GM19238 (cell line): ENCODE results near the gene DAND5.

Experiments used
- DNase-seq: peaks from one replicate; pipeline ENCODE4 v3.0.0; 2011; ENCODE audit warnings: low spot score; ENCODE audit not compliant: insufficient read length

The DAND5 gene, protein sequence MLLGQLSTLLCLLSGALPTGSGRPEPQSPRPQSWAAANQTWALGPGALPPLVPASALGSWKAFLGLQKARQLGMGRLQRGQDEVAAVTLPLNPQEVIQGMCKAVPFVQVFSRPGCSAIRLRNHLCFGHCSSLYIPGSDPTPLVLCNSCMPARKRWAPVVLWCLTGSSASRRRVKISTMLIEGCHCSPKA

DNA sequence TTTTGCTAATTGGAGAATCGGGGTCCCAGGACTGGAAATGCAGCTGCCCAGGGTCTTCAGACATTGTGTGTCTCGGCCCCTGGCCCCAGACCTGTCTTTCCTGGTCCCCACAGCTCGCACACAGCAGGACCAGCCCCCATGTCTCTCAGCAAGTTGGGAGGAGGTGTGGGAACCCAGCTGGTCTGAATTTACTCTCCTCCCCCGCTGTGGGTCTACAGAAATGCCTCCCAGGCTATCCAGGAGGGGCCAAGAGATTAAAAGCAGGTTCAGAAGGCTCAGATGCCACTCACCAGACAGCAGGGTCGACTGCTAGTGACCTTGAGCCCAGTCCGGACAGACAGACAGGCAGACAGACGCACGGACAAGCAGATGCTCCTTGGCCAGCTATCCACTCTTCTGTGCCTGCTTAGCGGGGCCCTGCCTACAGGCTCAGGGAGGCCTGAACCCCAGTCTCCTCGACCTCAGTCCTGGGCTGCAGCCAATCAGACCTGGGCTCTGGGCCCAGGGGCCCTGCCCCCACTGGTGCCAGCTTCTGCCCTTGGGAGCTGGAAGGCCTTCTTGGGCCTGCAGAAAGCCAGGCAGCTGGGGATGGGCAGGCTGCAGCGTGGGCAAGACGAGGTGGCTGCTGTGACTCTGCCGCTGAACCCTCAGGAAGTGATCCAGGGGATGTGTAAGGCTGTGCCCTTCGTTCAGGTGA lies at the start of gene DAND5:
DAND5 (plus strand) TSS at position 285 of the 697 bp plus-strand sequence; CDS start at position 370, 85 bp downstream.
- no peak for DNase-seq

DNA sequence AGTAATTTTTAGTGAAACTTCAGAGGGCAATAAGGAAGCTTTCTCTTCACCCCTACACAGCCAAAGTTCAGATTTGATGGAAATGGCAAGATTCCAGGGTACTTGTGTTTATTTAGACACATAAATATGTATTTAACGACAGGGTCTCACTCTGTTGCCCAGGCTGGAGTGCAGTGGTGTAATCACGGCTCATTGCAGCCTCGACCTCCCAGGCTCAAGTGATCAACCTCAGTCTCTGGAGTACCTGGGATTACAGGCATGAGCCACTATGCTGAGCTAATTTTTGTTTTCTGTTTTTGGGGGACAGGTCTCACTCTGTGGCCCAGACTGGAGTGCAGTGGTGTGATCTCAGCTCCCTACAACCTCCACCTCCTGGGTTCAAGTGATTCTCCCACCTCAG lies 48.3 kb upstream of the DAND5 start:
- DNase-seq: no peak

DNA sequence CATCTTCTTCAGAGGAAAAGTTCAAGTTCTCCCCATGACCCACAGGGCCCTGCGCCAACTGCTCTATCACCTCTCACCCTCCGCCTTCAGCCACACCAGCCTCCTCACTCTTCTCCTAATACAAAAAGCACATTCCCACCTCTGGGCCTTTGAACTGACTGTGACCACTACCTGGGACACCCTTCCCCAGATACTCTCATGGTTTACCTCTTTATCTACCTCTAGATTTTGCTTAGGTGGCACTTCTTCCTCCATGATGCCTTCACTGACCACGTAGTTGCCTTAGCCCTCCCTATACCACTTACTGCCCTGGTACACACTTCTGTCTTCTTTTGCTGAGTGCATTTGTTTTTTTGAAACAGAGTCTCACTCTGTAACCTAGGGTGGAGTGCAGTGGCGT lies 46.4 kb upstream of the DAND5 start:
- DNase-seq: no peak

DNA sequence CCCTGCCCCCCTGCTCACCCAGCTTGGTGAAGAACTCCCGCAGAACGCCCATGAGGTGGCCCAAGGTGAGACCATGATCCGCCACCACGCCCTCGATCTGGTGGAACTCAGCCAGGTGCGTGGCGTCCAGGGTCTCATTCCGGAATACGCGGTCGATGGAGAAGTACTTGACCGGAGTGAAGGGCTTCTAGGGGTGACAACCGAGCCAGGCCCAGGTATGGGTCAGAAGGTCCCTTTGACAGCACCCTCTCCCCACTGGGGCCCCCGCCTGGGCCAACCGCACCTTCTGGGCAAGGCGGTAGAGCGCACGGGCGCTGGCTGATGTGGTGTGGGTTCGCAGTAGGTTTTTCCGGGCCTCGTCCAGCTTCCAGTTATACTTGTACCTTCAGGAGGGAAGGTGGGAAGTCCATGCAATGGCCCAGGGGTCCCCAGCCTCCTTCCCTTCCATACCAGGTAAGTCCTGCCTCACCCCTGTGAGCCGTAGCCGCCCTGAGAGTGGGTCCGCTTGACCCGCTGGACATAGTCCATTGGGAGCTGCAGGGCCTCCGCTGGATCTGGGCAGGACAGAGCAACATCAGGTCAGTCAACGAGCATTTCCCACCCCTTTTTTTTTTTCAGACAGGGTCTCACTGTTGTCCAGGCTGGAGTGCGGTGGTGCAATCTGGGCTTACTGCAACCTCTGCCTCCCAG lies 44.6 kb upstream of the DAND5 start:
- no peak for DNase-seq

DNA sequence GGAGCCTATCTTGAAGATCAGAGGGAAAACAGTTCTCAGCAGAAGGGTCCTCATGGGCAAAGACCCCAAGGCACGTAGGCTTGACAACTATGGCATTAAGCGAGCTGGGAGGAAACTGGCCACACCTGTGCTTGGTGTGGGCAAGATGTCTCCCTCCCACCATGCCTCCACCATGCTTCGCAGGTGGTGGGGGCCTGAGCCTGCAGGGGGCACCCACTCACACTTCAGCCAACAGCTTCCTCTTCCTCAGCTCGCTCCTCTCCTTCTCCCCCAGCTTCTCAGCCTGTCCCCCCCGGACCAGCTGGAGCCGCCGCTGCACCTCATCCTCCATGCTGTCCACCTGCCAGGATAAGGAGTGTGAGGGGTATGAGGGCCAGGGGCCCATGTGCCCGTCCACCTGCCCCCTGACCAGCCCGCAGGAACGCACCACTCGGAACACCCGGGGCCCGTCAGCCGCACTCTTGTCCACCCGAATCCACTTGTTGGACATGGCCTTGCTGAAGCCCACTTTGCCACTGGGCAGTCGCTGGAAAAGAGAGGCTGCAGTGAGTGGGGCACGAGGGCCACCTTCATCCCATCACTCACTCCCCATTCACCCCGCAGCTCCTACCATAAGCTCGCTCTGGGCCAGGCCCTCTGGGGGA lies 39.3 kb upstream of the DAND5 start:
- DNase-seq: no peak

DNA sequence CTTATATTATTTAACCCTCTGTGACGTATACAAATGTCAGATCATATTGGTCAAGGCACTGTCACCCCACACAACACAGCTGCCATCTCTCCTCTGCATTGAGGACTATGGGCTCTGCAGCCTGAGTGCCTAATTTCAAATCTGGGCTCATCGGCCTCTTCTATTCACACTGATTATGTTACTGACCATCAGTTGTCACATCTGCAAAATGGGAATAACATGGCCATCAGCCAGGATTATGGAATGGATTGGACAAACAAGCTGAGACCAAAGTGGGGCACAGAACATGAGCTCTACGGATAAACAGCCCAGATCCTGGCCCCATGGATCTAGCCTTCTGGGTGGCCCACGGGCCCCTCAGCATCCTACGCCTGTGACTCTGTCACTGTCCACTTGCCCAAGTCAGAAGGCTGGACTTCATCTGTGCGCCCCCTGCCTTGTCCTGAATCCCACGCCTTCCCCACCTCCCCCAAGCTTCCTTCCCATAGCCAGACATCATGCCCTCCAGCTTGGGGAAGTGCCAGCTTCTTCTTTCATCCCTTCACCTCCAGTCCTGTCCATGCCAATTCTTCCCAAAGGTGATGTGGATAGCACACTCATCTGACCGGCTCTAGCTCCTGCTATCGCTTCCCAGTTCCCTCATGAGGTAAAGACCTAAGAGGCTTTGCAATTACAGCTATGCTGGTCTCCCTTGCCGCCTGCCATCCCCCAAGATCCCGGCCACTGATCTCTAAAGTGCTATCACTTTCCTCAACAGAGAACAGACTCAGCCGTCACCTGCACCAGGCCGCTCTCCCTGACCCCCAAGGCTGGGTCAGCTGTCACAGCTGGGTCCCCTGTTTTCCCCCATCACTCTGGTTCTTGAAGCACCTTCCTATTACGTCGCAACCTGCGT lies 36.7 kb upstream of the DAND5 start:
- no peak for DNase-seq

DNA sequence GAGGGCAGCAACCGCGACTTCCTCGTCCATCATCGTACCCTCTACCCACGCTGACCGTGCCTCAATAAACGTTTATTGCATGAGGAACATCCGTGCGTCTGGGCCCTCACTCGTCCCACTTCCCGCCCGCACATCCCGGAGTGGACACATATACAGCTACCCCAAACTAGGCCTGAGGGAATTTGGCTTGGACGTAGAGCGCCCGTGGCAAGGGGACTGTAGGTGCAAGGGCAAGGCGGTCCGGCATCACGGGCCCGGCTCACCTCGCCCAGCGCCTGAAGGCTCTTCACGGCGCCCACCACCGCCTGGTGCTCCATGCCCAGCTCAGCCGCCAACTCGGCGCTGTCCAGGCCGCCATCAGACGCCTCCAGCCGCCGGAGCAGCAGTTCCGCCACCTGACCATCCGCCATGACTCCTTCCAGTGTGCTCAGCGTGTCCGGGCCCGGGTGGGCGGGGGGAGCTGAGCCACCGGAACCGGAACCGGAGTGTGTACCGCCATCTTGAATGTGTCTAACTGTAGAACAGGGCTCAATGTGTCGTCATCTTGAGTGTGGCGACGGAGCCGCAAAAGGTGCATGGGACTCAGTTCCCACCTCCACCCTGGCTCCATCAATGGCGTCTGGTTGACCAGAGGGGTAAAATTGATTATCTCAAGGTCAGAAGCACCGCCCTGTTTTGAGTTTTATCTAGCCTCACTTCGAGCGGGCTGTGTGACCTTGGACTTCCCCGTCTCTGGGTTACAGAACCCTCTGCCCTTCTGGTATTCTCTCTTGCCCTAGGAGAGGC lies 35.9 kb upstream of the DAND5 start, which contains the start of gene FARSA:
FARSA (minus strand) TSS at position 425 of the 786 bp plus-strand sequence; CDS start at position 410, 15 bp downstream.
- peak; percentile 87 for DNase-seq

DNA sequence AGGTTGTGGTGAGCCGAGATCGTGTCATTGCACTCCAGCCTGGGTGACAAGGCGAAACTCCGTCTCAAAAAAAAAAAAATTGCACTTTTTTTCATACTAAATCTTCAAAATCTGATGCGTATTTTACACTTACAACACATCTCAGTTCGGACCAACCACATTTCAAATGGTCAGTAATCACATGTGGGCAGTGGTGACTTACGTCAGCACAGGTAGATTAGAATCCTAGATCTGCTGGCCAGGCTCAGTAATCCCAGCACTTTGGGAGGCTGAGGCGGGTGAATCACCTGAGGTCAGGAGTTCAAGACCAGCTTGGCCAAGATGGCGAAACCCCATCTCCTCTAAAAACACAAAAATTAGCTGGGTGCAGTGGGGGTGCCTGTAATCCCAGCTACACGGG lies 34.3 kb upstream of the DAND5 start:
- no peak for DNase-seq

DNA sequence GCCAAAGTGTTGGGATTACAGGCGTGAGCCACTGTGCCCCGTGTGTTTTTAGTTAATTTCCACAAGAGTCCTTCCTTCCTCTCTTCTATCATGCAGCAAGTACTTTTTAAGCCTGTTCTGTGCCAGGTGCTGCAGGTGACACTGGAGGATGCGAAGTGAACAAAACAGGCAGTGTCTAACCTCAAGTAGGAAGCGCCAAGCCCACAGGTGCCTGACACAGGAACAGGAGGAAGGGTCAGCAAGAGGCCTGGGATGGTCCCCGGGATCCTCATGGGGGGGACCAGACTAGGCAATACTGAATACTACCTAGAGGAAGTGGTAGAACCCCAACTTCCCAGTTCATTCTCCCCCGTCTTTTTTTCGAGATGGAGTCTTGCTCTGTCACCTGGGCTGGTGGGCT lies 32.8 kb upstream of the DAND5 start:
- DNase-seq: no peak

DNA sequence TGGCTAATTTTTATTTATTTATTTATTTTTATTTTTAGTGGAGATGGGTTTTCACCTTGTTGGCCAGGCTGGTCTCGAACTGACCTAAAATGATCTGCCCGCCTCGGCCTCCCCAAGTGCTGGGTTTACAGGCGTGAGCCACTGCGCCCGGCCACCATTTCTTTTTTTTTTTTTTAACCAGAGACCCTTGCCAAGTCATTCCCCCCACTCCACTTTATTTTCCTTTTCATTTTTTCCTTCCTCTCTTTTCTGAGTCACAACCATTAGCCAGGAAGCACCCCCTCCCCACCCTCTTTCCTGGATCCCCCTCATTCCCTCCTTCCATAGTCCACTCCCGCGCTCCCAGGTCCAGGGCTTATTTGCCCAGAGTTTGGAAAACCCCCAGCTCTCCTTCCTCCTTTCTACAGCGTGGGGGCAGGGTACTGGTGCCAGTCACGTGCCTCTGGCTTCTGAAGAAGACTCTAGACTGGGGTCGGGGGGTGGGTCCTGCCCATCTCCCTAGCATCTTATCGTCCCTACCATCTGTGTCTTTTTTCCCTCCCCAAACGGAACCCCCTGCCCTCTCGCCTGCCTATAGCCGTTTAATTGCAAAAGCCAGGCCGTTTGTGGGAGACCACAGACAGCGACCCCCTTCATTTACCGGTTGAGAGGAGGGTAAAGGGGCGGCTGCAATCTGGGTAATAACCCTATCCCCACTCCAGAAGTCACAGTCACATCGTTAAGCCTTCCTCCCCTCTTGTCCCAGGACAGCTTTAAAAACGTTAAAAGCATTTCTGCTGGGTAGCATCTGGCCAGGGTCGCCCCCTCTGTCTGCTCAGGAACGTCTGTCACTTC lies 32.1 kb upstream of the DAND5 start:
- no peak for DNase-seq

DNA sequence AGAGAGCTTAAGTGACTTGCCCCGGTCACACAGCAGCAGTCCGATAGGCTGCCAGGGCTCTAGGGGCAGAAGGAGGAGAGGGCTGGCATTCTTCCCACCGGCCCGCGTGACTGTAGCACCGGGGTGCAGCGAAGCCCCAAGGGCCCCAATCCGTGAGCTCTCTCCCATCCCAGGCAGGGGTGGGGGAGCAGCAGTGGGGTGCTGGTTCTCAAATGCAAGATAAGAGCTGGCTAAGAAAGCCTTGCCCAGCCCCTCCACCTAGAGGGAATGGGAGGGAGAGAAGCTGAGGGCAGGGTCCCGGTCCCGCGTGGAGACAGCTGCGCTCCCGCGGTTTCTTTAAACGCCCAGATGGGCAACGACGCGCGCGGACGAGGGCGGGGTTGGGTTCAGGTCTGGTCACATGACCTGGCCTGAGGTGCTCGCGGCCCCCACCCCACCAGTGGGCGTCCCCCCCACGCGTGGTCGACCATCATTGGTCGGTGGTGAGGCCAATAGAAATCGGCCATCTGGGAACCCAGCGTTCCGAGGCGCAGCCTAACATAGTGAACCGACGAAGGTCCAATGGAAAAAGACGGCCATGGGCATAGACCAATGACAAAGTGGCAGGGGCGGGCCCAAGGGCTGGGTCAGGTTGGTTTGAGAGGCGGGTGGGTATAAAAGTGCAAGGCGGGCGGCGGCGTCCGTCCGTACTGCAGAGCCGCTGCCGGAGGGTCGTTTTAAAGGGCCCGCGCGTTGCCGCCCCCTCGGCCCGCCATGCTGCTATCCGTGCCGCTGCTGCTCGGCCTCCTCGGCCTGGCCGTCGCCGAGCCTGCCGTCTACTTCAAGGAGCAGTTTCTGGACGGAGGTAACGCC lies 31.2 kb upstream of the DAND5 start, which contains the start of gene CALR:
CALR (plus strand) TSS at position 683 of the 852 bp plus-strand sequence; CDS start at position 754, 71 bp downstream.
- peak; percentile 95 for DNase-seq

DNA sequence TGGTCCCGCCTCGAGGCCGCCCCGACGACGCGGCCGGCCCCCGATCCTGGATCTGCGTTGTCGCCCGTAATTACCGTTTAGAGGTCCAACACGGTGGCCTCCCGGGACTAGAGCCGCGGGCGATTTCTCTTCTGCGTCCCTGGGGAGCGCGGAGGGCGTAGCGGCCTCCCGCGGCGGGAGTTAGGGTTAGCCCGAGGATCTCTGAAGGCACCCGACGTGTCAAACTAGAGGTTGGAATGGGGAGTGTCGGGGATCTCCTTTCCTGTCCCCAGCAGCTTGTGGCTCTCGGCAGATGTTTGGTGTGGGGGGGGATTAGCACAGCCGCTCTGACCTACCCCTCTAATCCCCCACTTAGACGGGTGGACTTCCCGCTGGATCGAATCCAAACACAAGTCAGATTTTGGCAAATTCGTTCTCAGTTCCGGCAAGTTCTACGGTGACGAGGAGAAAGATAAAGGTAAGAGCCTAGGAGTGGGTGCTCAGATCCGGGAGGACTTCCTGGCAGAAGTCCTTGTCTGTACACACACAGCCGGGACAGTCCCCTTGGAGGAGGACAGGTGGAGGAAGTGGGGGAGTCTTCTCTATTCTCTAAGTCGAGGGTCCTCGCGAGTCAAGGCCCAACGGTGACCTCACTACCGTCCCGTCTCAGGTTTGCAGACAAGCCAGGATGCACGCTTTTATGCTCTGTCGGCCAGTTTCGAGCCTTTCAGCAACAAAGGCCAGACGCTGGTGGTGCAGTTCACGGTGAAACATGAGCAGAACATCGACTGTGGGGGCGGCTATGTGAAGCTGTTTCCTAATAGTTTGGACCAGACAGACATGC lies 30.4 kb upstream of the DAND5 start:
- DNase-seq: no peak

DNA sequence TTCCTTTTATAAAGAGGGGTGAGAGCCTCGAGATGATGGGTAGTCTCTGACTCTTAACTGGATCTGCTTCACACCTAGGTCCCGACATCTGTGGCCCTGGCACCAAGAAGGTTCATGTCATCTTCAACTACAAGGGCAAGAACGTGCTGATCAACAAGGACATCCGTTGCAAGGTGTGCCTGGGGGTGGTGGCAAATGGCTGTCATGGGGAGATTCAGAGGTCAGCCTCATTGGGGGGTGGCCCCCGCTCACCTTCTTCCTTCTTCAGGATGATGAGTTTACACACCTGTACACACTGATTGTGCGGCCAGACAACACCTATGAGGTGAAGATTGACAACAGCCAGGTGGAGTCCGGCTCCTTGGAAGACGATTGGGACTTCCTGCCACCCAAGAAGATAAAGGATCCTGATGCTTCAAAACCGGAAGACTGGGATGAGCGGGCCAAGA lies 29.4 kb upstream of the DAND5 start:
- DNase-seq: no peak

DNA sequence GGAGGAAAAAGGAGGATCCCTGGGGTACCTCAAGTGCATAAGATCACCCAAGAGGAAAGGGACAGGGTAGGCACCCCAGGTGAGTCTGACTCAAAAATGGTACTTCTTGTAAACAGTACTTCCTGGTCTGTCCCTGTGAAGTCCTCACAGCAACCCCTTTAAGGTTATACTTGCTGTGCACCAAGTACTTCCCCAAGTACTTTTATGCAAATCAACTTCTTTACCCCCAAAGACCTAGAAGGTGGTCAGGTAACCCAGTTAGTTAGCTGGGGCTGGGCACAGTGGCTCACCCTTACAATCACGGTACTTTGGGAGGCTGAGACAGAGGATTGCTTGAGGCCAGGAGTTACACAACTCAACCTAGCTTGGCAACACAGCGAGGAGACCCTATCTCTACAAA lies 28.5 kb upstream of the DAND5 start:
- no peak for DNase-seq

DNA sequence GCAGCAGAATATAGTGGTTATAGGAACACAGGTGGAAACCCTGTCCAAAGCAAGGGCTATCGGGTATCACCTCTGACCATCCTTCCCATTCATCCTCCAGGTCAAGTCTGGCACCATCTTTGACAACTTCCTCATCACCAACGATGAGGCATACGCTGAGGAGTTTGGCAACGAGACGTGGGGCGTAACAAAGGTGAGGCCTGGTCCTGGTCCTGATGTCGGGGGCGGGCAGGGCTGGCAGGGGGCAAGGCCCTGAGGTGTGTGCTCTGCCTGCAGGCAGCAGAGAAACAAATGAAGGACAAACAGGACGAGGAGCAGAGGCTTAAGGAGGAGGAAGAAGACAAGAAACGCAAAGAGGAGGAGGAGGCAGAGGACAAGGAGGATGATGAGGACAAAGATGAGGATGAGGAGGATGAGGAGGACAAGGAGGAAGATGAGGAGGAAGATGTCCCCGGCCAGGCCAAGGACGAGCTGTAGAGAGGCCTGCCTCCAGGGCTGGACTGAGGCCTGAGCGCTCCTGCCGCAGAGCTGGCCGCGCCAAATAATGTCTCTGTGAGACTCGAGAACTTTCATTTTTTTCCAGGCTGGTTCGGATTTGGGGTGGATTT lies 25.8 kb upstream of the DAND5 start:
- DNase-seq: no peak

DNA sequence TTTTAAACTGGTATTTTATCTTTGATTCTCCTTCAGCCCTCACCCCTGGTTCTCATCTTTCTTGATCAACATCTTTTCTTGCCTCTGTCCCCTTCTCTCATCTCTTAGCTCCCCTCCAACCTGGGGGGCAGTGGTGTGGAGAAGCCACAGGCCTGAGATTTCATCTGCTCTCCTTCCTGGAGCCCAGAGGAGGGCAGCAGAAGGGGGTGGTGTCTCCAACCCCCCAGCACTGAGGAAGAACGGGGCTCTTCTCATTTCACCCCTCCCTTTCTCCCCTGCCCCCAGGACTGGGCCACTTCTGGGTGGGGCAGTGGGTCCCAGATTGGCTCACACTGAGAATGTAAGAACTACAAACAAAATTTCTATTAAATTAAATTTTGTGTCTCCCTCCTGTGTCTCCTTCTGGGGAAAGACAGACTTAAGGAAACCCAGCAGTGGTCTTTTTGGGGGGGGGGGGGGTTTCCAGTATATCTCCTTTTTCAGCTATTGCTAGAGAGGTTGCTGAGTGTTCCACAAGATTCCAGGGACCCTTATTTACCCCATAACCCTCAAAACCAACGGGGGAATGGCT lies 25.2 kb upstream of the DAND5 start:
- DNase-seq: no peak
